Measurements from ENCODE around the gene LAPTM4A.
"Not testable (repeated sequence)": the region's sequence is repeated elsewhere in the genome, so short reads cannot be mapped to it uniquely, and the experiment has no call there.

LAPTM4A gene

GRCh38 chr2:20051532-20052228, at the start of gene LAPTM4A:
TSS of gene LAPTM4A (minus strand) at chr2:20051628. CDS start at chr2:20051520, 108 bp downstream.
- peak; percentile 98 for DNase-seq (ENCODE audit: low spot score)

- no peak for DNase-seq (ENCODE audit: low spot score)
These were observed 49.3 kb upstream of the LAPTM4A start for GRCh38 chr2:20100711-20101110.

DNA sequence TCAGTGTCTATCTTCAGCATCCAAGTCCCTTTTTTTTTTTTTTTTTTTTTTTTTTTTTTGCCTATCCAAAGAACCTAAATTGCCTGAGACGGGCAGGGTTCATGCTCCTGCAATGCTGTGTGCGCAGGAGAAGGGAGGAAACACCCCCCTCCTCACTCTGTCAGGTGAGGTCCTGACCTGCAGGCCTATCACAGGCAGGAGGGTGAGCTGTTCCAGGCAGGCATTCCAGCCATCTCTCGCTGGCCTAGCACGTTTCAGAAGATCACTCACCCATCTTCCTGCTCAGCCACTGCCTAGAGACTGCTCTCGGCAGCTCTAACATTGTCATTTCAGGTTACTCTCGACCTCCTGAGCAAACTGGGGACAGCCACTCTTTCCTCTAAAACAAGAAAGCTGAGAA, 48.4 kb upstream of the LAPTM4A start:
- no peak for DNase-seq (ENCODE audit: low spot score)

DNA sequence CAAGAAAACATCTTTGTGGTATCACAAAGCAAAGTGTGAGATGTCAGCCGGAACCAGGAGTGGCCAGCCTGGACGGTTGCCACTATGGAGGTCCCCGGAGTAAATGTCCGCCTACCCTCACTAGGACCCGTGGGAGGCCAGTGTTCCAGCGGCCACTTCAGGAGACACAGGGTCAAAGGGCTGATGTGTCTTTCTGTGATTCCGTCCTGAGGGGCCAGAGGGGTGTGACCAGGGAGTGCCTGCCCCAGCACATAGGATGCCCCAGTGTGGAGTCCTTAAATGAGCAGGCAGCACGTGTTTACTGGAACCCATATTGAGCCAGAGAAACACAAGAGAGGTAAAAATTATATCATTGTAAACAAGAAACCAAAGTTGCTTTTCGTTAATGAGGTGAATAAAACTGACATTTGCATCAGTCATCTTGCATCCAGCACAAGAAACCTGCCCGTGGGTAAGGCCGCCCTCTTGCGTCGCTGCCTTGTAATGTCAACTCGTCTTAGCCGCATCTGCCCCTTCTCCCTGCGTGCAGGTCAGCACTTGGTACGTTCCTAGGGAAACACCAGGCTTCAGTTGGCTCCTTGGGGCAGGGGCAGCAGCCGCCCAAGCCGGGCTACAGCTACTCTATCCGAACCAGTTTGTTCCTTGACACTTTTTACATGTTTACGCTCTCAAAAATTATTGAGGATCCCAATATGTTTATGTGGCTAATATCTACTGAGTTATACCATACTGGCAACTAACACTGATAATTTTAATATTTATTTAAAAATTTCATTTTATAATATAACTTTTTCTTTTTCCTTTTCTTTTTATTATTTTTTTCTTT, 46.7 kb upstream of the LAPTM4A start:
- peak; percentile 80 for DNase-seq (ENCODE audit: low spot score)

DNA sequence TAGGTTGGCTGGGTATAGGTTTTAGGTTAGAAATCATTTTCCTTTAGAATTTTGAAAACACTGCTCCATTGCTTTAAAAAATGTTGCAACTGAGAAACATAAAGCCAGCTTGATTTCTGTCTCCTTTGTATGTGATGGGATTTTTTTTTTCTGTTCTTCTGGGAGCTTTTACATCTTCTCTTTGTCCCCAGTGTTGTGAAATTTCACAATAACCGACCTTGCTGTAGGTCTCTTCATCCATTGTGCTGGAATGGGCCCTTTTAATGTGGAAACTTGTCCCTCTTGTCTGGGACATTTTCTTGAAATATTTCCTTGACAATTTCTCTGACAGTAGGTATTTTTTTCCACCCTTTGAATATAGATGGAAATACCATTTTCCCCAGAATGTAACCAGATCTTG, 44.0 kb upstream of the LAPTM4A start:
- DNase-seq (ENCODE audit: low spot score) = no peak

DNA sequence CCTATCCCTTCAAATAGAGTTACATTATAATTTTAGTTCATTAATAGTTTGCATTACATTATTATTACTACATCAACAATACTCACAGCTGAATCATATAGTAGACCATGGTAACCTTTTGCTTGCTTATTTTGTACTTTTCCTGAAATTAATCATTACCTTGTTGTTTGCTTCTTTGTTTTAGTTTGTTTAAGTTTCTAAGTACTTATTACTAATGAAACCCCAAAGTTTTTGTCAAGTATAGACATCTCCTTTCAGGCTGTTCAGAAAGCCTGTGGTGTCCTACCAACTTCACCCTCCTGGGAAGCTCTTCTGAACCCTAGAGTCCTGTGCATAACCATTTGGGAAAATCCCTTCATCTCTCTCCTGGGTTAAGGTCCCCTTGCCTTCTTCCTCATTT, 43.5 kb upstream of the LAPTM4A start:
- DNase-seq (ENCODE audit: low spot score) = no peak

DNA sequence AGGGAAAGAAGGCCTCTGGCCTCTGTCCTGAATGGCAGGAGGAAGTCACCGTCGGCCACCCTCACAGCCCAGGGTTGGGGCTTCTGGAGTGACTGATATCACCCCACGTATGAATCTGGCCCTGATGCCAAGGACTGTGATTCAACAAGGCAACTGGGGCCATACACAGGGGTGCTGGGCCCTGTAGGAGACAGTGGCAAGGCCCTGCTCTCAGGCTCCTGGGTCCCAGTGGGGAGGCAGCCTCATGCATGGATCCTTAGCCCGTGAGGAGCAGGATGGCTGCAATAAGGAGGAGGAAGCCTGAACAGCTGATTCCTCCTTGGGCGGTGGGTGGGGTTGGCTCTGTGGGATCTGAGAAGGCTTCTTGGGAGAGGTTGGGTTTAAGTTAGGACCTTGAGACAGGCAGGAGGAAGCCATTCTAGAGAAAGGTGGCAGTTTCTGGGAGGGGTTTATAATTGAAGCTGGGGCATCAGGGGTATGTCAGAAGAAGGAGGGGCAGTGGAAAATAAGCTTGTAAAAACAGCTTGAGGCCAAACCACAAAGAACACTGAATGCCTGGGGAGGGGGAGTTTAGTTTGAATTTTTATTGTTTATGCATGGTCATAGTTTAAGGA, 42.8 kb upstream of the LAPTM4A start:
- no peak for DNase-seq (ENCODE audit: low spot score)

DNA sequence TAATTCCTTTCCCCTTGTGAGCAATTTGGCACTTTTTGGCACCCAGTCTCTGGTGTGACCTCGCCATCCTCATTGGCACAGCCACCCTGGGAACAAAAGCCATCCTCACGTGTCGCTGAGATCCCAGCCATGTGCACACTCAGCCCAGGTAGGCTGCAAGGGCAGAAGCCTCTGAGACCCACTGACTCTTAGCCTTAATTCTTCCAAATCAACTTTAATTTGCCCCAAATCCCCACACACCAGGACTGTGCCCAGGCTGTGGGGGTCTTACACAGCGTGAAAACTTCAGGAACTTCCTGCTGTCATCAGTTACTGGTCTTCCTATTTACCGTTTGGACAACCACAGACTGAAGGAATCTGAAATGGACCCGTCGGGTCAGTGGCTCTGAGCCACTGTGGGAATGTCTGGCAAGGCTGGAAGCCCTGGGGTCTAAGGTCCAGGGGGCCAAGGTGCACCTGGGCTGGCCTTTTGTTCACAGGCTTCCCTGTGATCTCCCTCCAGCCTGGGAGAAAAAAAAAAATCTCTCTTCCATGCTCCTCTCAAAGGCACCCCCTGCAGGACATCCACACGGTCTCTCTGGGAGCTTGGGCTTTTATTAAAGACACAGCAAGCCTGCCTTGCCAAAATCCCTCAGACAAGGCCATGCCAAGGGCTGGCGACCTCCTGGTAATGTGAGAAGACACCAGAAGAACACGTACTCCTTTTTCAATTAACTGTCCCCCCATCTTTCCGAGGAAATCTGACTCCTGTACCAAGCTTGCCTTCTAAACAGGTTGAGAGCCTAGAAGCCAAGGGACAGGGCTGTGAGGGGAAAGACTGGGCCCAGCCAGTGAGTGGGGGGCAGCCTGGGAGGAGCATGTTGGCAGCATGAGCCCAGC, 42.1 kb upstream of the LAPTM4A start:
- peak; percentile 42 for DNase-seq (ENCODE audit: low spot score)

DNA sequence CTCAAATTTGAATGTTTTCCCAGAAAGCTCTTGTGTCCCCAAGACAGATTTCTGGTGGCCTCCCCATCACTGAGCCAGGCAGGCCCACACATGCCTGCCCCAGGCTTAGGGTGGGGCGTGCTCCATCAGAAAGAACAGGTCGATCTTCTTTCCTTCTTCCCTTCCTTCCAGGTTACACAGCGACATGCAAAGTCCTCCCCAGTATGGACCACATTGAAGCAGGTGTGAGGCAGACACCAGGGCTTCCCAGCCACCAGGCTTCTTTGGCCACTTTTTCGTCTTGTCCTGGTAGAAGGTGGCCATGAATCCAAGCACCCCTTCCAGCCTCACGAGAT, 41.4 kb upstream of the LAPTM4A start:
- no peak for DNase-seq (ENCODE audit: low spot score)

DNA sequence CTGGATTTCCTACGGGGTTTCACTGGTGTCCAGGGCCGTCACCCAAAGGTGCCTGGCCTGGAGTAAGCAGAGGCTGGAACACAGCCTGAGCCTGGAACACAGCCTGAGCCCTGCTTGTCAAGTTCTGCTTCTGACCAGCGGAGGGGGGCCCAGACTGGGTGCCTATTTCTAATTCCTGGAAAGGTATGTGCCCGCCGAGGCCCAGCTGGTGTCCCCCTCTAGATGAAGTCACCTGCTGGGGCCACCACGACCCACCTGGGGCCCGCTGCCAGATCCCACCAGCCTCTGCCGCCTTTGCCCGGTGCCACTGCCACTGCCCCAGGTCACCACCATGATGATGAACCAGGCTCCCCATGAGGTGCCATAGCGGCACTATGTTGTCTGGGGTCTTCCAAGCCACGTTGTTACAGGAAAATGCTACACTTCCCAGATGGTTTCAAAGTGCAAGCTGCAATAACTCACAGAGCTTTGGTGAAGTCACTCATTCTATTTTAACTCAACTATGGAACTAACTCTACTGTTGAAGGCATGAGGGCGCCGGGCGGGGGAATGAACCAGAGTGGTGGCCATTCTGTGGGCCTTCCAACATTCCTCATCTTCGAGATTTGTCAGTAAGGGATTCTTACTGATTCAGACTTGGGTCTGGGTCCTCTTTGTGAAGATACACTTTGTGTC, 40.9 kb upstream of the LAPTM4A start:
- no peak for DNase-seq (ENCODE audit: low spot score)

- no peak for DNase-seq (ENCODE audit: low spot score)
These were observed 40.0 kb upstream of the LAPTM4A start for GRCh38 chr2:20091305-20091991.

DNA sequence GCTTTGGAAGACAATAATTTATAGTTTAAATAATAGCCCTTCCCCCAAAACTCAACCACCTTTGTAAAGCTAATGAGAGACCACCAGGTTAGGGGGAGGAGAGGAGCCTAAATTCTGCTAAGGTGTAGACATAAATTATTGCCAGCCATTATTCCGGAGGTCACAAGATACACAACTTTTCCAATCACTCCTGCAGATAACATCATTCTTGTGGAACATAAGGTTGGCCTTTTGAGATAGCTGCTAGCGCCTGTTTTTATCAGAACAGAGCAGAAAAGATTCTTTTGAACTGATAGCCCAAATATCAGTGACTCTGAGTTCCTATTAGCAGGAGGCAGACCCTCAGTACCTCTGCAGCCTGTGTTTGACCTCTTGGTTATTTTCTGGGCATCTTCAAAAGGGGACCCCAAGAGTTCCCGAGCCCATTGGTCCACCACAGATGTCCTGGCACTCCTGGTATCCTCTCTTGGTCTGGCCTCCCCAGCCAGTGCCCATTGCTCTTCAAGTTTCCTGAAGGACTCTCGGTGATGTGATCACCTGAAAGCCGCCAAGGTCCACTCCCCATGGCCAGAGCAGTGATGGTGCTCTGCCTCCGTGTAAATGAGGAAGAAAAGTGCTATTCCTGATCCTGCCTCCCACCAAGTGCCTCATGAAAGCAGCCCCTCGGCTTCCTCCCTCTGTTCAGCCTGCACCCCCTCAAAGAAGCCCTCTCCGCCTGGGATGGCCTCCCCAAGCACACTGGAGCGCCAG, 38.5 kb upstream of the LAPTM4A start:
- DNase-seq (ENCODE audit: low spot score) = no peak

DNA sequence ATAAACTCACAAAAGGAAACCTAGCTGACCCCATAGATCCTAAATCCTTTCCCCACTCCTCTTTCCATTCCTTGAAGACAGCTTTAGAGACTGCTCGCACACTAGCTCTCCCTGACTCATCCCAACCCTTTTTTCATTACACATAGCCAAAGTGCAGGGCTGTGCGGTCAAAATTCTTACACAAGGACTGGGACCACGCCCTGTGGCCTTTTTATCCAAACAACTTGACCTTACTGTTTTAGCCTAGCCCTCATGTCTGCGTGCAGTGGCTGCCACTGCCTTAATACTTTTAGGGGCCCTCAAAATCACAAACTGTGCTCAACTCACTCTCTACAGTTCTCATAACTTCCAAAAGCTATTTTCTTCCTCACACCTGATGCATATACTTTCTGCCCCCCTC, 34.5 kb upstream of the LAPTM4A start:
- not testable (repeated sequence) for DNase-seq (ENCODE audit: low spot score)

DNA sequence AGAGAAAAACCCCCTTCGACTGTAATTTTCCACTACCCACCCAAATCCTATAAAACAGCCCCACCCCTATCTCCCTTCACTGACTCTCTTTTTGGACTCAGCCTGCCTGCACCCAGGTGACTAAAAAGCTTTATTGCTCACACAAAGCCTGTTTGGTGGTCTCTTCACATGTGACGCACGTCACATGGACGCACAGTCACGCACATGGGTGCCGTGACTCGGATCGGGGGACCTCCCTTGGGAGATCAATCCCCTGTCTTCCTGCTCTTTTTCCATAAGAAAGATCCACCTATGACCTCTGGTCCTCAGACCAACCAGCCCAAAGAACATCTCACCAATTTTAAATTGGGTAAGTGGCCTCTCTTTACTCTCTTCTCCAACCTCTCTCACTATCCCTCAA, 31.4 kb upstream of the LAPTM4A start:
- DNase-seq (ENCODE audit: low spot score) = not testable (repeated sequence)

GRCh38 chr2:20081841-20082240, 30.4 kb upstream of the LAPTM4A start:
- DNase-seq (ENCODE audit: low spot score) = no peak

DNA sequence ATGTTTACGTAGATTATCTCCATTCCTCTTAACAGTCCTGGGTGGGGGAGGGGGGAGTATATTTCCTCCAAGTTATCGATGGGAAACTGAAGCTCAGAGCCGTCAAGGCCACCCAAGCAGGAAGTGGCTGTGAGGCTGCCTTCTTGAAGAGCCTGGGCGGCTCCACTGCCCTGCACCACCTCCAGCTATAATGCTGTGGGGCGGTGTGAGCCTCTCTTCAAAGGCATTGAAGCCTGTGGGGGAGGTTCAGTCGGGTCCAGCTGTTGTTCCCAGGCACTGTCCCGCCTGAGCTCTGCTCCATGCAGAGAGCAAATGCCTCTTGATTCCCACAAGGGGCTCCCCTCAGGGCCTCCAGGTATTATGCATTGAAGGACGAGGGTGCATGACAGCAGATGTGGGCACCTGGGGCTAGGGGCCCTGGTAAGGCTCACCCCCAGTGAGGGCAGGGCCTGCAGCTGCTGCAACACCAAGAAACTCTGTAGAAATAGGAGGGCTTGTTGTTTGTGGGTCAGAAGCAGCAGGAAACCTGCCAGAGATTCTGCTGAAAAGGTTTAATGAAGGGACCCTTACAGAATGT, 29.5 kb upstream of the LAPTM4A start:
- DNase-seq (ENCODE audit: low spot score) = no peak

DNA sequence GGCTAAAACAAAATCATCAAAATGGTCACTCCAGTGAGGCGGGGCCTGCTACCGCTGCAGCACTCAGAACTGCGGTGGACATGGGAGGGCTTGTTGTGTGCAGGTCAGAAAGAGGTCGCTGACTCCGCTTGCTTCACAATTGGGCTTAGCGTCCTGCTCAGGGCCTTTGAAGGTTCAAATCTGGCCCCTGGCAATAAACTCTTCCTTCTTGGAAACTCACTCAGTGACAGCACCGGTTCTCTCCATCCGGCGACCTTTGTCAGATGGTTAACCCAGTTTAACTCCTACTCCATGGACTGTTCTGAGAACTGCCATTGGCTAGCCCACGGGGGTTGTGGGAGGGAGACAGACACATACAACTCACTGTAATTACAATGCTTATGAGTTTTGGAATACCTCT, 29.0 kb upstream of the LAPTM4A start:
- no peak for DNase-seq (ENCODE audit: low spot score)

- DNase-seq (ENCODE audit: low spot score) = no peak
These were observed 28.2 kb upstream of the LAPTM4A start for GRCh38 chr2:20079546-20080115.

GRCh38 chr2:20077411-20077940, 26.0 kb upstream of the LAPTM4A start:
- DNase-seq (ENCODE audit: low spot score) = no peak

Data from LoVo (cell line).